ENCODE data around the gene BAHCC1.
"Not testable (repeated sequence)": the region's sequence is repeated elsewhere in the genome, so short reads cannot be mapped to it uniquely, and the experiment has no call there.

The BAHCC1 gene

GRCh38 chr17:81394921-81395599, at the start of gene BAHCC1:
BAHCC1 (plus strand) TSS chr17:81395457; CDS start chr17:81399740, 4,283 bp downstream.
- peak; percentile 99 for DNase-seq

GRCh38 chr17:81346090-81346907, 49.0 kb upstream of the BAHCC1 start:
- peak; percentile 94 to 95 for DNase-seq

- DNase-seq = no peak
These were observed 48.3 kb upstream of the BAHCC1 start for GRCh38 chr17:81346908-81347349.

GRCh38 chr17:81347437-81347836, 47.8 kb upstream of the BAHCC1 start:
- DNase-seq = no peak

- no peak for DNase-seq
These were observed 46.9 kb upstream of the BAHCC1 start for GRCh38 chr17:81348097-81349055.

GRCh38 chr17:81349397-81350319, 45.6 kb upstream of the BAHCC1 start:
- no peak for DNase-seq

- no peak for DNase-seq
These were observed 44.9 kb upstream of the BAHCC1 start for GRCh38 chr17:81350320-81350890.

GRCh38 chr17:81351329-81352052, 43.8 kb upstream of the BAHCC1 start:
- DNase-seq = not testable (repeated sequence)

- DNase-seq = not testable (repeated sequence)
These were observed 43.2 kb upstream of the BAHCC1 start for GRCh38 chr17:81352056-81352455.

- no peak for DNase-seq
These were observed 40.9 kb upstream of the BAHCC1 start for GRCh38 chr17:81354252-81354953.

GRCh38 chr17:81354954-81355347, 40.3 kb upstream of the BAHCC1 start:
- peak; percentile 62 to 93 for DNase-seq

GRCh38 chr17:81359218-81359617, 36.0 kb upstream of the BAHCC1 start:
- DNase-seq = no peak

GRCh38 chr17:81362001-81362400, 33.3 kb upstream of the BAHCC1 start:
- peak in 1 of 2 donors; percentile 59 for DNase-seq

- no peak for DNase-seq
These were observed 30.7 kb upstream of the BAHCC1 start for GRCh38 chr17:81364278-81365147.

GRCh38 chr17:81365148-81365600, 30.1 kb upstream of the BAHCC1 start:
- peak in 1 of 2 donors; percentile 51 for DNase-seq

GRCh38 chr17:81365601-81366585, 29.4 kb upstream of the BAHCC1 start:
- DNase-seq = no peak

GRCh38 chr17:81366648-81367047, 28.6 kb upstream of the BAHCC1 start:
- no peak for DNase-seq

- DNase-seq = no peak
These were observed 28.1 kb upstream of the BAHCC1 start for GRCh38 chr17:81367171-81367570.

All from inflammatory macrophage treated with lipopolysaccharide for 1 hour (primary cell).